A549 (cell line): ENCODE measurements around the gene DNAH1. TPM values are rescaled to one million over a fixed set of nuclear protein-coding genes. Genes with fewer than 3 reads are reported as not detected.

Experiments used
- ATAC-seq, 2 experiments: fragments of 200-7000 bp in 1 of 2; fragments of >200 bp in 1 of 2; cut with Nextera tagmentation in 1 of 2; cut with Tn5 transposase in 1 of 2; 3 replicates each; pipeline versions ENCODE4 v1.8.0 to v1.9.1; 2018 to 2020; ENCODE audit warnings: mild to moderate bottlenecking in 1 of 2, moderate library complexity in 1 of 2
- CTCF ChIA-PET: fragments of 300-600 bp; sonication (Branson Sonifier 250); formaldehyde crosslinking; extraction: SDS; loops from one replicate; lab custom pipeline; 2021; ENCODE audit warnings: antibody characterized with exemption, inconsistent platforms; lab: Yijun Ruan, JAX
- POLR2A ChIA-PET: fragments of 350-600 bp; formaldehyde crosslinking; extraction: SDS; loops from one replicate; lab custom pipeline; 2021; ENCODE audit warnings: antibody characterized with exemption, inconsistent platforms; lab: Yijun Ruan, JAX
- DNase-seq, 2 experiments: peaks; one replicate each; pipeline versions ENCODE4 v3.0.0 to v3.0.0-alpha.2; 2011 to 2016; ENCODE audit warnings: low read depth in 1 of 2, low spot score in 1 of 2
- FAIRE-seq: peaks from 2 replicates; lab custom pipeline; 2011; peaks lifted over from hg19 to GRCh38; lab: Jason Lieb, UNC
- H3K27ac ChIP-seq, 2 experiments: fragments of >200 bp; sonication (Bioruptor Twin); formaldehyde crosslinking; 3 replicates each; pipeline ENCODE4 v1.5.1; 2016 to 2017
- H3K4me1 ChIP-seq: fragments of >200 bp; sonication (Bioruptor Twin); formaldehyde crosslinking; 3 replicates; pipeline ENCODE4 v1.6.1; 2016
- H3K4me2 ChIP-seq: fragments of >200 bp; sonication (Bioruptor Twin); formaldehyde crosslinking; 3 replicates; pipeline ENCODE4 v1.6.1; 2016
- H3K4me3 ChIP-seq: fragments of >200 bp; sonication (Bioruptor Twin); formaldehyde crosslinking; 3 replicates; pipeline ENCODE4 v1.5.1; 2016
- H3K9me3 ChIP-seq: fragments of >200 bp; sonication (Bioruptor Twin); formaldehyde crosslinking; 3 replicates; pipeline ENCODE4 v1.6.1; 2016
- BHLHE40 ChIP-seq: IDR thresholded peaks from 2 replicates; pipeline ENCODE4 v1.6.1; 2012; ENCODE audit warnings: low read depth, low read length, inconsistent platforms
- CBX8 ChIP-seq: fragments of 200-600 bp; sonication (generic); IDR thresholded peaks from 2 replicates; pipeline ENCODE4 v1.6.1; 2016
- CHD2 ChIP-seq: fragments of 150-350 bp; IDR thresholded peaks from 2 replicates; pipeline ENCODE4 v1.6.1; 2014; ENCODE audit warnings: low read length; ENCODE audit not compliant: partially characterized antibody
- EHMT2 ChIP-seq: fragments of 200-600 bp; sonication (generic); IDR thresholded peaks from 2 replicates; pipeline ENCODE4 v1.6.1; 2016; ENCODE audit warnings: antibody characterized with exemption, low read depth, mild to moderate bottlenecking, moderate library complexity
- ESRRA ChIP-seq: fragments of 150-350 bp; IDR thresholded peaks from 2 replicates; pipeline ENCODE4 v1.6.1; 2014; ENCODE audit warnings: mild to moderate bottlenecking, low read length, borderline replicate concordance
- FOSB ChIP-seq: fragments of 250-450 bp; sonication (Bioruptor Pico); IDR thresholded peaks from 2 replicates; pipeline ENCODE4 v1.5.0; 2020; ENCODE audit warnings: mild to moderate bottlenecking, moderate library complexity
- KDM5A ChIP-seq: fragments of 200-600 bp; sonication (generic); IDR thresholded peaks from 2 replicates; pipeline ENCODE4 v1.6.1; 2016; ENCODE audit warnings: antibody characterized with exemption, mild to moderate bottlenecking
- NR3C1 ChIP-seq: fragments of >200 bp; sonication (Bioruptor Twin); formaldehyde crosslinking; IDR thresholded peaks from 3 replicates; pipeline ENCODE4 v1.6.1; 2017
- RAD21 ChIP-seq, 2 experiments: fragments of >200 bp in 1 of 2; sonication (Bioruptor Twin) in 1 of 2; formaldehyde crosslinking in 1 of 2; IDR thresholded peaks in 1 of 2; conservative IDR thresholded peaks in 1 of 2; 2 replicates in 1 of 2; 3 replicates in 1 of 2; pipeline ENCODE4 v1.6.1; 2012 to 2018; ENCODE audit warnings: inconsistent platforms in 1 of 2
- WGBS: methylation state at CpG from one replicate; pipeline ENCODE4 v1.1.6; 2017; ENCODE audit errors: missing lambda C conversion rate; 5-methylcytosine and 5-hydroxymethylcytosine counted together
- polyA plus RNA-seq, 4 experiments: library from polyadenylated mRNA; depleted of rRNA in 3 of 4; stranded (reverse); fragments of >200 nt; fragmentation: RNase III in 1 of 4; extraction: RNeasy Plus Mini Kit Qiagen cat#74134 plus additional on column Dnase treatment in 1 of 4; gene quantifications; 2 replicates in 3 of 4; 3 replicates in 1 of 4; pipeline ENCODE4 v1.2.3, GENCODE V29; 2011 to 2017
- TF ChIP-seq, protein P1 (sequence below): fragments of >200 bp; sonication (Bioruptor Twin); formaldehyde crosslinking; IDR thresholded peaks from 3 replicates; pipeline ENCODE4 v1.5.1; 2016
- TF ChIP-seq, protein P2 (sequence below): fragments of 250-450 bp; sonication (Bioruptor Pico); IDR thresholded peaks from 2 replicates; pipeline ENCODE4 v1.5.0; 2021; ENCODE audit warnings: mild to moderate bottlenecking, moderate library complexity, borderline replicate concordance
- TF ChIP-seq, protein P3 (sequence below): fragments of >200 bp; sonication (Bioruptor Twin); formaldehyde crosslinking; IDR thresholded peaks from 3 replicates; pipeline ENCODE4 v1.6.1; 2016

DNAH1 gene
- polyA plus RNA-seq, 2 of the 4 experiments (the other 2 are of a cell fraction), result 0.65 to 1.6 TPM

DNA sequence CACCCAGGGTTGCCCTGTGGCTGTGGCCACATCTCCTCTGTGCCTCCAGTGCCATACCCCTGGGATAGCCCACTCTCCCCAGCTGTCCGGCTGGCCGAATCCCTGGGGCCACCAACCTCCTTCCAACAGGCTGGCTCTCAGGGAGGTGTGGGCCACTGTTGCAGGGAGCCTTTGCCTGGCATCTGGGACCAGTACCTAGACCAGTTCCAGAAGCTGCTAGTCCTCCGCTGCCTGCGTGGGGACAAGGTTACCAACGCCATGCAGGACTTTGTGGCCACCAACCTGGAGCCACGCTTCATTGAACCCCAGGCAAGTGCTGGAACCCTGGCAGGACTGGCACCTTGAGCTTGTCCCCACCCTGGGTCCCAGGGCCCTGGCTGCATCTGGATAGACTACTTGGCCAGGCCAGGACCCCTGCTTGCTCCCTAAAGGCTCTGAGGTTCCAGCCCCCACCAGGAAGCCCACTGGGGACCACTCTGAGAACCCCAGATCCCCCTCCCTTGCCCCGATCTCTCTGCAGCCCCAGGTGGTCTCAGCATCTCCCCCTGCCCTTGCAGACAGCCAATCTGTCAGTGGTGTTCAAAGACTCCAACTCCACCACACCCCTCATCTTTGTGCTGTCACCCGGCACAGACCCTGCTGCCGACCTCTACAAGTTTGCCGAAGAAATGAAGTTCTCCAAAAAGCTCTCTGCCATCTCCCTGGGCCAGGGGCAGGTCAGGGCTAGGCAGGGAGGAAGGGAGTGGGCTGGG, 78.8 kb downstream of the DNAH1 start:
- WGBS, result 73% methylated on average over 4 of the region's 10 CpGs
- Histone ChIP-seq H3K4me2 (no peak overlapping the region), H3K4me3 (no peak overlapping the region), H3K9me3 (no peaks in the 10 kb centered on the region), H3K4me1 (no peaks in the 10 kb centered on the region), H3K27ac (no peak overlapping the region)
- DNase-seq, result no peak
- TF ChIP-seq, protein P1, sequence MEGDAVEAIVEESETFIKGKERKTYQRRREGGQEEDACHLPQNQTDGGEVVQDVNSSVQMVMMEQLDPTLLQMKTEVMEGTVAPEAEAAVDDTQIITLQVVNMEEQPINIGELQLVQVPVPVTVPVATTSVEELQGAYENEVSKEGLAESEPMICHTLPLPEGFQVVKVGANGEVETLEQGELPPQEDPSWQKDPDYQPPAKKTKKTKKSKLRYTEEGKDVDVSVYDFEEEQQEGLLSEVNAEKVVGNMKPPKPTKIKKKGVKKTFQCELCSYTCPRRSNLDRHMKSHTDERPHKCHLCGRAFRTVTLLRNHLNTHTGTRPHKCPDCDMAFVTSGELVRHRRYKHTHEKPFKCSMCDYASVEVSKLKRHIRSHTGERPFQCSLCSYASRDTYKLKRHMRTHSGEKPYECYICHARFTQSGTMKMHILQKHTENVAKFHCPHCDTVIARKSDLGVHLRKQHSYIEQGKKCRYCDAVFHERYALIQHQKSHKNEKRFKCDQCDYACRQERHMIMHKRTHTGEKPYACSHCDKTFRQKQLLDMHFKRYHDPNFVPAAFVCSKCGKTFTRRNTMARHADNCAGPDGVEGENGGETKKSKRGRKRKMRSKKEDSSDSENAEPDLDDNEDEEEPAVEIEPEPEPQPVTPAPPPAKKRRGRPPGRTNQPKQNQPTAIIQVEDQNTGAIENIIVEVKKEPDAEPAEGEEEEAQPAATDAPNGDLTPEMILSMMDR, result no peak
- TF ChIP-seq KDM5A, result no peak
- no peak for TF ChIP-seq CHD2
- no peak for TF ChIP-seq ESRRA
- TF ChIP-seq FOSB (CRISPR knock-in tag), result no peak
- TF ChIP-seq EHMT2, result no peak
- TF ChIP-seq BHLHE40, result no peak
- no peak for FAIRE-seq
- ChIA-PET CTCF (interaction anchor here (1.1 kb wide), 1 partner anchor 9 kb away, joined by 3 read pairs; no protein-coding TSS in a partner anchor), POLR2A (no interaction called here)
- ATAC-seq, result no peak

DNA sequence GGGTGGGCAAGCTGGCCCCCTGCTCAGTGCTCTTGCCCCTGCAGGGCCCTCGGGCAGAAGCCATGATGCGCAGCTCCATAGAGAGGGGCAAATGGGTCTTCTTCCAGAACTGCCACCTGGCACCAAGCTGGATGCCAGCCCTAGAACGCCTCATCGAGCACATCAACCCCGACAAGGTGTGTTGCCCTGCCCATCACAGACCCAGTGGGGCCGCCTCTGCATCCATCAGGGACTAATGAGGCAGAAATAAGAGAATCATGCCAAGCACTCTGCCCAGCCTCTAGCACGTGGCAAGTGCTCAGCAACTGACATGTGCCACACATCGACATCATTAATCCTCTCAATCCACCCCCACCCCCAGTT, 79.4 kb downstream of the DNAH1 start:
- H3K27ac ChIP-seq, result no peak overlapping the region
- CTCF ChIA-PET, result interaction anchor here (1.1 kb wide), 1 partner anchor 9 kb away, joined by 3 read pairs; no protein-coding TSS in a partner anchor
- H3K4me2 ChIP-seq, result no peak overlapping the region
- H3K9me3 ChIP-seq, result no peaks in the 10 kb centered on the region
- TF ChIP-seq, protein P2, sequence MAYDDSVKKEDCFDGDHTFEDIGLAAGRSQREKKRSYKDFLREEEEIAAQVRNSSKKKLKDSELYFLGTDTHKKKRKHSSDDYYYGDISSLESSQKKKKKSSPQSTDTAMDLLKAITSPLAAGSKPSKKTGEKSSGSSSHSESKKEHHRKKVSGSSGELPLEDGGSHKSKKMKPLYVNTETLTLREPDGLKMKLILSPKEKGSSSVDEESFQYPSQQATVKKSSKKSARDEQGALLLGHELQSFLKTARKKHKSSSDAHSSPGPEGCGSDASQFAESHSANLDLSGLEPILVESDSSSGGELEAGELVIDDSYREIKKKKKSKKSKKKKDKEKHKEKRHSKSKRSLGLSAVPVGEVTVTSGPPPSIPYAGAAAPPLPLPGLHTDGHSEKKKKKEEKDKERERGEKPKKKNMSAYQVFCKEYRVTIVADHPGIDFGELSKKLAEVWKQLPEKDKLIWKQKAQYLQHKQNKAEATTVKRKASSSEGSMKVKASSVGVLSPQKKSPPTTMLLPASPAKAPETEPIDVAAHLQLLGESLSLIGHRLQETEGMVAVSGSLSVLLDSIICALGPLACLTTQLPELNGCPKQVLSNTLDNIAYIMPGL (CRISPR knock-in tag), result no peak
- TF ChIP-seq NR3C1 (no peak), RAD21 (conservative IDR thresholded peaks at IDR 0.05 in 1 of 2, IDR thresholded peaks at IDR 0.05 in 1 of 2) (no peak), CBX8 (no peak)
- TF ChIP-seq, protein P1, result no peak
- TF ChIP-seq, protein P3, sequence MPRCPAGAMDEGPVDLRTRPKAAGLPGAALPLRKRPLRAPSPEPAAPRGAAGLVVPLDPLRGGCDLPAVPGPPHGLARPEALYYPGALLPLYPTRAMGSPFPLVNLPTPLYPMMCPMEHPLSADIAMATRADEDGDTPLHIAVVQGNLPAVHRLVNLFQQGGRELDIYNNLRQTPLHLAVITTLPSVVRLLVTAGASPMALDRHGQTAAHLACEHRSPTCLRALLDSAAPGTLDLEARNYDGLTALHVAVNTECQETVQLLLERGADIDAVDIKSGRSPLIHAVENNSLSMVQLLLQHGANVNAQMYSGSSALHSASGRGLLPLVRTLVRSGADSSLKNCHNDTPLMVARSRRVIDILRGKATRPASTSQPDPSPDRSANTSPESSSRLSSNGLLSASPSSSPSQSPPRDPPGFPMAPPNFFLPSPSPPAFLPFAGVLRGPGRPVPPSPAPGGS, result no peak
- no peak overlapping the region for H3K4me3 ChIP-seq
- POLR2A ChIA-PET, result no interaction called here
- FAIRE-seq (no peak), ATAC-seq (no peak), DNase-seq (no peak)
- 45% methylated on average over 5 of the region's 8 CpGs for WGBS
- no peaks in the 10 kb centered on the region for H3K4me1 ChIP-seq
